Measurements from ENCODE around the gene JARID2.

Gene JARID2

GRCh38 chr6:15370733-15371671 is 125.1 kb downstream of the JARID2 start:
- Histone ChIP-seq H3K27ac (no peak overlapping the region), H3K79me2 (peaks cover 34% of the 10 kb centered on the region), H3K9ac (no peak overlapping the region), H3K36me3 (ENCODE audit: control insufficient read depth, insufficient read depth, low read length) (no peaks in the 10 kb centered on the region), H3K4me2 (ENCODE audit: low read length) (no peak overlapping the region), H3K27me3 (ENCODE audit: control insufficient read depth, insufficient read depth, low read length) (no peaks in the 10 kb centered on the region), H3K9me3 (ENCODE audit: control insufficient read depth, low read length) (no peaks in the 10 kb centered on the region), H3K4me1 (peaks cover 25% of the 10 kb centered on the region), H2AFZ (no peak overlapping the region), H3K4me3 (ENCODE audit: low read depth, low read length) (no peak overlapping the region)
- TF ChIP-seq, protein P1, sequence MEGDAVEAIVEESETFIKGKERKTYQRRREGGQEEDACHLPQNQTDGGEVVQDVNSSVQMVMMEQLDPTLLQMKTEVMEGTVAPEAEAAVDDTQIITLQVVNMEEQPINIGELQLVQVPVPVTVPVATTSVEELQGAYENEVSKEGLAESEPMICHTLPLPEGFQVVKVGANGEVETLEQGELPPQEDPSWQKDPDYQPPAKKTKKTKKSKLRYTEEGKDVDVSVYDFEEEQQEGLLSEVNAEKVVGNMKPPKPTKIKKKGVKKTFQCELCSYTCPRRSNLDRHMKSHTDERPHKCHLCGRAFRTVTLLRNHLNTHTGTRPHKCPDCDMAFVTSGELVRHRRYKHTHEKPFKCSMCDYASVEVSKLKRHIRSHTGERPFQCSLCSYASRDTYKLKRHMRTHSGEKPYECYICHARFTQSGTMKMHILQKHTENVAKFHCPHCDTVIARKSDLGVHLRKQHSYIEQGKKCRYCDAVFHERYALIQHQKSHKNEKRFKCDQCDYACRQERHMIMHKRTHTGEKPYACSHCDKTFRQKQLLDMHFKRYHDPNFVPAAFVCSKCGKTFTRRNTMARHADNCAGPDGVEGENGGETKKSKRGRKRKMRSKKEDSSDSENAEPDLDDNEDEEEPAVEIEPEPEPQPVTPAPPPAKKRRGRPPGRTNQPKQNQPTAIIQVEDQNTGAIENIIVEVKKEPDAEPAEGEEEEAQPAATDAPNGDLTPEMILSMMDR (IDR thresholded peaks at IDR 0.05) = no peak

- no peaks in the 10 kb centered on the region for H3K9me3 ChIP-seq (ENCODE audit: control insufficient read depth, low read length)
- no peaks in the 10 kb centered on the region for H3K27me3 ChIP-seq (ENCODE audit: control insufficient read depth, insufficient read depth, low read length)
- H3K79me2 ChIP-seq = peaks cover 34% of the 10 kb centered on the region
- TF ChIP-seq, protein P1 (IDR thresholded peaks at IDR 0.05) = no peak
- no peak overlapping the region for H3K9ac ChIP-seq
- H2AFZ ChIP-seq = no peak overlapping the region
- H3K27ac ChIP-seq = no peak overlapping the region
- H3K36me3 ChIP-seq (ENCODE audit: control insufficient read depth, insufficient read depth, low read length) = no peaks in the 10 kb centered on the region
- H3K4me1 ChIP-seq = peaks cover 30% of the 10 kb centered on the region
- no peak overlapping the region for H3K4me3 ChIP-seq (ENCODE audit: low read depth, low read length)
- H3K4me2 ChIP-seq (ENCODE audit: low read length) = no peak overlapping the region
Observed at GRCh38 chr6:15372932-15373331, 127.1 kb downstream of the JARID2 start.

GRCh38 chr6:15374119-15374518 is 128.2 kb downstream of the JARID2 start:
- no peaks in the 10 kb centered on the region for H3K9me3 ChIP-seq (ENCODE audit: control insufficient read depth, low read length)
- no peak overlapping the region for H3K4me3 ChIP-seq (ENCODE audit: low read depth, low read length)
- H3K9ac ChIP-seq = no peak overlapping the region
- H3K36me3 ChIP-seq (ENCODE audit: control insufficient read depth, insufficient read depth, low read length) = no peaks in the 10 kb centered on the region
- peaks cover 34% of the 10 kb centered on the region for H3K79me2 ChIP-seq
- H3K4me2 ChIP-seq (ENCODE audit: low read length) = no peak overlapping the region
- H3K4me1 ChIP-seq = peaks cover 29% of the 10 kb centered on the region
- no peak overlapping the region for H3K27ac ChIP-seq
- TF ChIP-seq, protein P1 (IDR thresholded peaks at IDR 0.05) = no peak
- no peak overlapping the region for H2AFZ ChIP-seq
- H3K27me3 ChIP-seq (ENCODE audit: control insufficient read depth, insufficient read depth, low read length) = no peaks in the 10 kb centered on the region

GRCh38 chr6:15375018-15375417 is 129.1 kb downstream of the JARID2 start:
- TF ChIP-seq, protein P1 (IDR thresholded peaks at IDR 0.05) = no peak
- Histone ChIP-seq H3K27me3 (ENCODE audit: control insufficient read depth, insufficient read depth, low read length) (no peaks in the 10 kb centered on the region), H3K9ac (no peak overlapping the region), H3K4me2 (ENCODE audit: low read length) (peak overlapping the region; percentile 12), H3K27ac (peak overlapping the region; percentile 47), H3K9me3 (ENCODE audit: control insufficient read depth, low read length) (no peaks in the 10 kb centered on the region), H3K4me1 (peaks cover 33% of the 10 kb centered on the region), H3K79me2 (peaks cover 31% of the 10 kb centered on the region), H3K36me3 (ENCODE audit: control insufficient read depth, insufficient read depth, low read length) (no peaks in the 10 kb centered on the region), H3K4me3 (ENCODE audit: low read depth, low read length) (peak overlapping the region; percentile 15), H2AFZ (no peak overlapping the region)

Data from parathyroid adenoma (tissue), 2 donors.